HG03064 (cell line): Measurements from ENCODE around the gene EXOC4.
"Not testable (repeated sequence)": the region's sequence is repeated elsewhere in the genome, so short reads cannot be mapped to it uniquely, and the experiment has no call there.

Experiments
- ATAC-seq: cut with Tn5 transposase; IDR thresholded peaks from one replicate; pipeline ENCODE4 v1.9.1; 2021; ENCODE audit warnings: low read depth; ENCODE audit not compliant: unreplicated experiment

EXOC4 gene

DNA sequence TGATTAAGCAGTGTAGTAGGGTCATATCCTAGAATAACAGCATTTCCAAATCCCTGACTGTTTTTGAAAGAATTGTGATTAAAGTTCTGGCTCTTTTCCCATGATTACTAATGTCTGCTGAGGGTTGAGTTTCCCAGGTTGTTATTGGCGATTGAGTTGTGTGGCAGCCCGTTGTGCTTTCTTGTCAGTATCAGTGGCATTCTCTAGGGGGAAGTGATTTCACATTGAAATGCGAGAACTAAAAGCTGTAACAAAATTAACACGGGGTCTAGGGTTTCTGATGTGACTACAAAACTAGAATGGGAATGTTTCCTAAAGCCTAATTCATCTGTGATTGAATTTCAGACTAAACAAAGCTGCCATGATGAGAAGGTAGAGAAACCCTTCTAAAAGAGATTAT lies 349.4 kb downstream of the EXOC4 start:
- no peak for ATAC-seq

DNA sequence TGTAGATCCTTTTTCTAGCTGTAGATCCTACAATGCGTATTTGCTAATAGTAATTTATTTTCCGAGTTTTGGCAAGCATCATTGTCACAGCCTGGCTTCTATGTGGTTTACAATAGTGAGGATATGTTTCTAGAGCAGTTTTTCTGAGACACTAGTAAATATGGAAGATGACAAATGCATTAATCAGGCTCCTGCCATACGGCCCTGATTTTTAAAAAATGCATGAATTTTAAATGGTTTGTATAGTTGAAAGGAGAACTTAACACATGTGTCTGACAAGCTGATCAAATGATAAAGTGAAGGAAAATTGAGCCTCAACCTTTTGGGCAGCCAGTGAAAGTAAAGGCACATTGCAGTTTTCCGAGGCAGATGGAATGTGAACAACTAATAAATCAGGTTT lies 354.1 kb downstream of the EXOC4 start:
- no peak for ATAC-seq

DNA sequence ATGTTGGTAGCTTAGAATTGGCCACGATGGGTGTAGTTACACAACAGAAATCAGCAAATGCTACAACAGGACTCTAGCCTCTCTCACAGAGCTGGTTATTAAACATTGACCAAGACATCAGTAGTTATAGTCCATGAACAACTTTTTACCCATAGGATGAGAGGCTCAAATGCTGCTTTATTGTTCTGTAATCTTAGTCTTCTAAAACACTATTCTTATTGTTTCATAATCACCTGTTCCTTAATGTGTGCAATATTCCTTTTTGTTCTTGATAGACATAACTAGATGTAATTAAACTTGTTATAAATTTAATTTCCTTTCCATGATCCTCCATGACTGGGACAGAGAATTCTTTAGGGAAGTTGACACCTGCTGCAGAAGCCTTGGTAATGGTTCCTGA lies 356.9 kb downstream of the EXOC4 start:
- ATAC-seq = no peak

DNA sequence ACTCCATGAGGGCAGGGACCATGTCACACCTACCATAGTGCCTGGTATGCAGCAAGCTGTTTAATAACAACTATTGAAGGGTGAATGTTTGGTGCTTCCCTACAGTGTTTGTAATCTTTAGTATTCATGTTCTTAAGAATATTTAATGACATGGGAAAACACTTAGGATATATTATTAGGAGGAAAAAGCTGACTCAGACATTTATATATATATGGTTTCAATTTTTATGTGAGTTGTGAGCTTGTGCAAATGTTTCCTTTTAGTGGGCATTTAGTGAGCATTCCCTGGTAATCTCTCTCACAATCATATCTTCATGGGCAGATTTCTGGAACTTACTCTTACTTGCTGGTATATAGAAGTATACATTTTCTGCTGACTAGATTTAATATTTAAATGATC lies 359.1 kb downstream of the EXOC4 start:
- no peak for ATAC-seq

DNA sequence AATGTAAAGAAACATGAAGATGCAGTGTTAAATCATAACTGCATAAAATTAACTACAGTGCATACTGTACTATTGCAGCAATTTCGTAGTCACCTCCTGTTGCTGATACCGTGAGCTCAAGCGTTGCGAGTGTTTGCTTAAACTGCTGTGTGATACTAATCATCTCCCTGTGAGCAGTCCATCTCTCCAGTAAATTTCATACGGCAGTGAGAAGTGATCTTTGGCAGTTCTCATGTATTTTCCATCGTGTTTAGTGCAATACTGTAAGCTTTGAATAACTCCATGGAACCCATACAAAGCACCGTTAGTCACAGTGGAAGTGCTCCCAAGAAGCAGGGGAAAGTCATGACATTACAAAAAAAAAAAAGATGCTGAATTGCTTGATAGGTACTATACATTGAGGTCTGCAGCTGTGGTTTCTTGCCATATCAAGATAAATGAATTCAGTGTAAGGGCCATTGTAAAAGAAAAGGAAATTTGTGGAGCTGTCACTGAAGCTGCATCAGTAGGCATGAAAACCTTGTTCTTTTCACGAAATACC lies 360.4 kb downstream of the EXOC4 start:
- no peak for ATAC-seq

DNA sequence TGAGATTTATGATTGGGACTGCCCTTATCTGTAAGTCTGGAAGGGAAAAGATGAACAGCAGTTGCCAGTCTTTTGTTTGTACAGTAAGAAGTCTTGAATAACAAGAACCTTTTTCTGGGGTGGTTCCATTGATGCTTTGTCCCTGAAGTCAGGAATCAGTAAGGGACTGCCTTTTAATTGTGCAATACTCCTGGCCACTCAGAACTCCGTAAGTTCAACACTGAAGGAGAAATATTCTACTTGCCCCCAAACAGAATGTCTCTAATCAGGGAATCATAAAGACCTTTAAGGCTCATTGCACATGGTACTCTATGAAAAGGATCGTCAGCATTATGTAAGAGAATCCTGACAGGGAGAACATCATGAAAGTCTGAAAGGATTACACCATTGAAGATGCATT lies 361.4 kb downstream of the EXOC4 start:
- no peak for ATAC-seq

DNA sequence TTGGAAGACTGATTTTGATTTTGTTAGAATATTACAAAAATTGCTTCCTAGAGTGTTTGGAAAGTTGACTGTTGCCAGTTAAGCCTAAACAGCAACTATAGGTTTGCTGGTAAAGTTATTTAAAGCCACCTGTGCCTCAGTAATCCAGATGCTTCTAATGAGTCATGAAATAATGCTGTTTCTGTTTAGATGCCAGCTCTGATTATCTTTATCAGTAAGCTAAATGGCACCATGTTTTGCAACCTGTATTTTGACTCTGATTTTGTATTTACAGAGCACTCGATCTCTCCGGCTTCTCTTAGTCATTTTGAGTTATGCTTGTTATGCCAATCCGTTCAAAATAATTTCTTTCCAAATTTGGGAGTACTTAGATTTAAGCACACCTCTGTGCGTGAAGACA lies 366.1 kb downstream of the EXOC4 start:
- ATAC-seq = no peak

DNA sequence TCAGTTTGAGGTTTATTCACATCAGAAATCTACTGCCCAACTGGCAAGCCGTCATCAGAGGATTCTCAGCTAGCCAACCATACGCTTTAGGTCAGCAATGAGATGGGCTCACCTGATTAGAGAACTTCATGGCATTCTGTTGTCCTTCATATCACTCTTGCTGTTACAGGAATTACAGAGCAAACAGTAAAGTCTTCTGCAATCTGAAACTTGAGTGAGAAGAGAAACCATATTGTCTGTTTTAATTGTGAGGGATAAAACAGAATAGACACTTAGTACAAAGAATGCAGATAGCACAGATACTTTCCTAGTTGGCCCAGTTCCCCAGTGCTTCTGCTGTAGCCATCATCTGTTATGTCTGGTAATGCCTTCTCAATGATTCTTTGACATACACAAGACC lies 366.6 kb downstream of the EXOC4 start:
- no peak for ATAC-seq

DNA sequence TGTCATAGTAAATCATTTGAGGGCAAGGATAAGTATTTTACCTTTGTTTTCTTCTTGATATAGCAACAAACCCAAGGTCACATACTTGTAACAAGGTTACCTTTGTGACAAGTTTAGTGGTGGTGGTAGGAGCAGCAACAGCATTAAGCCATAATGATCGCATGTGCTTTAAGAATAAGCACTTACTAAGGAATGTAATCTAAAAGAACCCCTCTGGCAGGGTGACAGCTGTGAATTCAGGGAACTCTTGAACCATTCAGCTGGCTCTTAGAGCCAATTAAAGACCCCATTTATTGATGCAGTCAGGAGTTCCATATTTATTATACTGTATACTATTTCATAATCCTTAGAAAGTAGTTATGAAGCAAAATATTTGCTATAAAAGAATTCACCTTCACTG lies 370.8 kb downstream of the EXOC4 start:
- no peak for ATAC-seq

DNA sequence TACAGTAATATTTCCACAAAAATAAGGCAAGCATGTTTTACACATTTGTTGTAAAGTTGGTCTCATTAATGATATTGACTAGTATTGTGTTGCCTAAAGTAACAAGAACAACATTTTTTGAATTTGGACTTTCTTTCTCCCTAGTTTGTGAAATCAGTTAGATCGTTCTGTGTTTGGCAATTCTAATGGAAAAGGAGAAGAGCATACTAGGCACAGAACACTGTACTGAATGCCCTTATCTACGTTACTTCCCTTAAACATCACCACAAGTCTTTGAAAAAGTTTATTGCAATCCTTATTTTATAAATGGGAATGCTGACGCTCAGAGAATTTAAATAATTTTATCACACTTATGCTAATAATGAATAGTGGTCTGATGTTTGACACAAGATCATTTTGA lies 372.2 kb downstream of the EXOC4 start:
- no peak for ATAC-seq

DNA sequence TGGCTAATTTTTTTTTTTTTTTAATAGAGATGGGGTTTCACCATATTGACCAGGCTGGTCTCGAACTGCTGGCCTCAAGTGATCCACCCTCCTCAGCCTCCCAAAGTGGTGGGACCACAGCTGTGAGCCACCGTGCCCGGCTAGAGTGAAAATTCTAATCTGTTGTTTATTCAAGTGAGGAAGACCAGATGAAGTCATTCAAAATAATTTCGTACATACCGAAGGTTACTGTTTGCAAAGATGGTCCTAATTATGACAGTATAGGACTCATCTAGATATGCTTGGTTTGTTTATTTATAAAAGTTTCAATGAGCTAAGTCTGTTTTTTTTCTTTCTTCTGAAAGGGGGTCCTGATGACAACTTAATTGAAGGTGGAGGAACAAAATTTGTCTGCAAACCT lies 376.8 kb downstream of the EXOC4 start:
- no peak for ATAC-seq

DNA sequence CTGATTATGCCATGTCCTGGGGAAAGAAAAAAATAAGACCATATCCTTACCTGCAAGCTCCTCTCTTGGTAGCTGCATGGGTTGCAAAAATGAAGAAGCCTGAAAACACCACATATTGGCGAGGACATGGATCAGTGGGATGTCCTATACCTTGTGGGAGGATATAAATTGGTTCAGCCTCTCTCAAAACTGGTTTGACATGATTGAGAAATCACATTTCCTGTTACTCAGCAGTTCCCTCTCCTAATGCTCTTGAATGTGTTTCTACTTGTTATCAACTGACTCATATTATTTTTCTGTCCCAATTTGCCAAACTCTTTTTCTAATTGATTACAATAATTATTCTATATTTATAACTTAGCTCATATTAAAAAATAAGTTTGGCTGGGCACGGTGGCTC lies 380.2 kb downstream of the EXOC4 start:
- ATAC-seq = no peak

DNA sequence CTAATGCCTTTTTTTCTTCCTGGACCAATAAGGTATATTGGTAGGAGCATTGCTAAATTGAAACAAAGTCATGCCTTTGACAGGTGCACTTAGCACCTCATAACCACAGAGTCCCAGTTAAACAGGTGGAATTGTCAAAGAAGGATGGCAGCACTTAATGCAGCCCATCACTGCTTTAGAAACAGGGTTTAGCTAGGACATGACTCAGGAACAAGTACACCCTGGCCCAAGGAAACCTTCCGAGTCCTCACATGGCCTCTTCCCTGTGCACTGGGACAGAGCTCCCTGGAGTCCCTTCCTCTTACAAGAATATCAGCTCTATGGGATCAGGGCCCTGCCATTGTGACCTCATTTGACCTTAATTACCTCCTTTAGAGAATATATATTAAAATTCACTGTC lies 382.7 kb downstream of the EXOC4 start:
- ATAC-seq = no peak

DNA sequence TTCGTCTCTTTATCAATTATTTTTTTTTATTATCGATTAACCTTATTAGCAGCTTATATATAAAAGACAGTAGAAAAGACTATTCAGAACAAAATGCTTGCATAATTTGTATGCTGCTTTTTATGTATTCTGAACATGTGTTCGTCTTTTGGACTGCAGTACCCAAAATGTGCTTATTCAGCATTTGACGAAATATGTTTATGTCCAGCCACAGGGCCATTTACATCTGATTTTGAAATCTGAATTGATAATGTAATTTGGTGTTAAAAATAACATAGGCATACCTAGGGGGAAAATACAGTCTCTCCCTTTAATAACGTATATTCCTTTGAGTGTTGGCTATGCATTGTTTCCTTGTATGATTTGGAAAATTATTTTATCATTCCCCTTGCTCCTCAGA lies 386.0 kb downstream of the EXOC4 start:
- ATAC-seq = no peak

DNA sequence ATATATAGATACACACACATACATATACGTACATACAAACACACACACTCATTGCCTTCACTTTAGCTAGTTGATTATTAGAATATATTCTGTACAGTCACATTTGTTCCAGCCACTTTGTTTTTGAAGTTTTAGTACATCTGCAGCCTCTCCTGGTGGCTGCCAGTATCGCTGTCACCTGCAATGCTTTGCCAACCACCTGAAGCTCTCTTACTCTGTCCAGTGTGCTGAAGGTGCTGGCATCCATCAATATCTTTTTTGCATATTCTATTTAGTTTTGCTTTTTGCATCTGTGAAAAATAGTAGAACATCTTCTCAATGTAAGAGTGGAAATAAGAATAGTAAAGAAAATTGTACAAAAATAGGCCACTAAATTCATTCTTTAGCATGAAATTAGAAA lies 388.6 kb downstream of the EXOC4 start:
- no peak for ATAC-seq

DNA sequence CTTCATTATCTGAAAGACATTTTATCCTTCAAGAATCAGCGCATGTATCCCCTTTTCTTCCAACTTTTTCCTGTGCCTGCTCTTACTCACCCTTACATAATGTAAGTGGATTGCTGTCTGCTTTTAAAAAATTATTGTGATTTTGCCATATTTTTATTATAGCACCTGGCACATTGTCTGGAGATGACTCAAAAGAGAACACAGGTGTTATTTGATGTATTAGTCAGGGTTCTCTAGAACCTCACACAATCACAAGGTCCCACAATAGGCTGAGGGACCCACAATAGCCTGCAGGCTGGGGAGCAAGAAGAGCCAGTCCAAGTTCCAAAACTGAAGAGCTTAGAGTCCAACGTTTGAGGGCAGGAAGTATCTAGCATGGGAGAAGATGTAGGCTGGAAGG lies 390.0 kb downstream of the EXOC4 start:
- no peak for ATAC-seq

DNA sequence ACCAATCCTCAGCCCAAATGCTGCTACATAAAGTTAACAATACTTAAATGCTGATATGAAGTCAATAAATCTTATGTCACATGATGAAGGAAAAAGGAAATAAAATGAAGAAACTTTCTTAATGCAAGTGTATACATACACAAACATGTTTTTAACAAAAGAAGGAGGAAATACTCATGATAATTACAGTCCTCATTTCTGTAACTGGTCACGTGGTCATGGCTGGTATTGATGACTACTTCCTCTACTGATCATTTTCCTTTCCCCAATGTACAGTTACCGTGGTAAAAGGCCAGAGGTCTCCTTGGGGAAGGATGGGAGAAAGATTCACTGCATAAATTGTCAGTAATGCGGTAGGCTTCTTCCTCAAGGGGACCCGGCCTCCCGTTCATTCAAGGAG lies 390.8 kb downstream of the EXOC4 start:
- ATAC-seq = not testable (repeated sequence)

DNA sequence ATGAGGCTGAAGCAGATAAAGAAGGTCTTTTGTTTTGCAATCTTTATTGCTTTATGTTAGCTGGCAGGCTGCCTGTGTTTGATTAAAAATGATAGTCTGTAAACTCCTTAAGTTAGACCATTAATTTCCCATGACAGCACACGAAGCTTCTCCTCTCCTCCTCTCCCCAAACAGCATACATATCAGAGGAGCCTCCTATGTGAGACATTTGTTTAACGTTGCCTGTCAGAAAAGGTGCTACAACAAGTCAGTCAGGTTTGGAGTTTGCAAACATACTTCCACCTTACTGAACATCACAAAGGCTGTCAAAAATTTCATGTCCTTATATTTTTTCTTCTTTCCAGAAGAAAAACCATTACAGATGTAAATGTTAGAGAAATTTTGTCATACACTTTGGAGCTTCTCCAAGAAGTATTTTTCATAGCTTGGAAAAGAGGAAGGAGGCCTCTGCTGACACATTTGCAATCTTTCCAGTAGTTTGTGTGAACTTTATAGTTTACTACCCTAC lies 393.1 kb downstream of the EXOC4 start:
- ATAC-seq = no peak

DNA sequence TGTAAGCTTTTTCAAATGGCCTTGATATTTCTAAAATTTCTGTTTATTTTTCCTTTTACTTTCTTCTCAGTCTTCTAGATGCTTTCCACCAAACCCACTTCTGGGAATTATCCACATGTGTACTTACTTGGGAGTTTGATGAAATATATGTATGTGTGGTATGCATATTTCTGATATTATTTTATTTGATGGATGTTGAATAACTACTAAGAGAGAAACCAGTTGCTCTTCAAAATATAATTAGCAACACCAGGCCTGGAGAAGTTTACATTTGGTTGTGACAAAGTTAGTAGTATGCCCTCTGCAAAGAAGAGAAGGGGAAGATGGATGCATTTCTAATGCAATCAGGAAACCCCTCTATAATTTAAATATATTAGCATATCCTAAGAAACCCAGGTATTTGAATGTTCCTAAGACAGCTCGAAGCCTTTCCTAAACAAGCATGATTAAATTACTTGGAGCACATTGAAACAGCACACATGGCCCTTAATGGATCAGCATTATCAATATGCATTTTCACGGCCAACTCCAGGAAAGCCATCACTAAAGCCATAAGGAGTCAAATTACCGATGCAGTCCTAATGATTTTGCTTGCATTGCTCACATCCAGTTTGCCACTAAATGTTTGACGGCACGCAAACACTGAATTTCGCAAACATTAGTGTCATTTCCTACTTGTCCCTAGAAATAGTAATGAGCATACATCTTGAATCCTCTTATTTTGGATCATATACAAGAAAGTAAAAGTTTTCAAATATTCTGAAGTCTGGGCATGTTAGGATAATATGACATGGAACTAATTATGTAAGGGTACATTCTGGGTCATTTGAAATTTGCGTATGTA lies 393.8 kb downstream of the EXOC4 start:
- ATAC-seq = no peak

DNA sequence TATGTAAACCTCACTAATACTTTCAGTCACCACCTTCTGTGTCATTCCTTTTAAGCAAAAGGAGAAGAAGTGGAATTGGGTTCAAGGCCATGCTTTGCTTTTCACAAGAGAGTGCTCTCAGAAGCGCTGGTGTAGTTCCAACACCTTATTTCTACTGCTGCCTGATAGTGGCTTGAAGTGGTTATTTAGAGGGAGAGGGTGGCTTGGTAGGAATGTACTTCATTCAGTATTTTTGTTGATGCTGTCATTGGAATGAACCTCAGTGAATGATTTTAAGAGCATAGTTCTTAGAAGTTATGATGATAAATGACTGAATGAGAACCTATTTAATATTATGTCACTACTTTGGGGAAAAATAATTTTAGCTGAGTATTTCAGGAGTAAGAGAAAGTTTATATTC lies 396.7 kb downstream of the EXOC4 start:
- no peak for ATAC-seq

DNA sequence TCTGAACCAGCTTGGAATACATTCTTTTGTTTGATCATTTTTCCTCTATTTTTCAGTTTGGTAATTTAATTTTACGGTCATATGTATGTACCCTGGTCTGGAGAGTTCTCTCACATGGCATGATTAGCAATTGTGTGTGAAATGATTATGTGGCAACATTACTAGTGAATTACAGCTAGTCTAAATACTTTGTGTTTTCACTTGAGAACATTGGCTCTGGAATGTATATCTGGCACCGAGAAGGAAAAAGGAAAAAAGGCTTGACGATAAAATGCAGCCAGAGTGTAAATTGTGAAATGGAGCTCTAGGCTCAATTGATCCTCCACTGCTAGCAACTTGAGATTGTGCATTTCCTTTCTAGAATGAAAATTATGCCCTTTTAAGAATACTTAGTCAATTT lies 397.2 kb downstream of the EXOC4 start:
- no peak for ATAC-seq
